HEK293 (cell line): ENCODE data around the gene RASA2.

Source experiments
- CTCF ChIA-PET: fragments of 350-600 bp; formaldehyde crosslinking; extraction: SDS; loops from one replicate; lab custom pipeline; 2021; ENCODE audit warnings: antibody characterized with exemption; lab: Yijun Ruan, JAX
- POLR2A ChIA-PET: fragments of 300-600 bp; formaldehyde crosslinking; extraction: SDS; loops from one replicate; lab custom pipeline; 2020; ENCODE audit warnings: antibody characterized with exemption, inconsistent platforms; lab: Yijun Ruan, JAX
- H3K27ac ChIP-seq: fragments of 200-500 bp; sonication (Bioruptor generic); 2 replicates; pipeline ENCODE4 v1.5.1; 2014; ENCODE audit warnings: low read depth, low read length, control low read depth, inconsistent platforms; ENCODE audit errors: extremely low read depth
- H3K36me3 ChIP-seq, 2 experiments: fragments of 200-500 bp in 1 of 2; sonication (Bioruptor generic) in 1 of 2; 1 replicate in 1 of 2; 2 replicates in 1 of 2; pipeline ENCODE4 v1.5.1; 2014 to 2017; ENCODE audit warnings: inconsistent platforms in 2 of 2, low read length in 2 of 2; ENCODE audit not compliant: control insufficient read depth in 2 of 2, insufficient read depth in 1 of 2
- H3K4me1 ChIP-seq: fragments of 200-500 bp; sonication (Bioruptor generic); 2 replicates; pipeline ENCODE4 v1.5.1; 2014; ENCODE audit warnings: mild to moderate bottlenecking, low read length, inconsistent platforms; ENCODE audit not compliant: control insufficient read depth, insufficient read depth
- H3K4me3 ChIP-seq: 2 replicates; pipeline ENCODE4 v1.5.1; 2011; ENCODE audit warnings: low read depth, mild to moderate bottlenecking, control low read depth, low read length, moderate library complexity
- H3K9me3 ChIP-seq: fragments of 200-500 bp; sonication (Bioruptor generic); 2 replicates; pipeline ENCODE4 v1.5.1; 2014; ENCODE audit warnings: low read depth, low read length, inconsistent platforms; ENCODE audit not compliant: control insufficient read depth, insufficient read depth
- HOXD13 ChIP-seq: sonication (generic); formaldehyde crosslinking; IDR thresholded peaks from 2 replicates; pipeline ENCODE4 v1.8.0; 2022; ENCODE audit warnings: missing genetic modification reagents, borderline replicate concordance
- PRDM1 ChIP-seq: fragments of 450-650 bp; formaldehyde crosslinking; IDR thresholded peaks from 2 replicates; pipeline ENCODE4; 2016; ENCODE audit warnings: missing biosample characterization, missing genetic modification characterization
- WT1 ChIP-seq: fragments of 450-650 bp; formaldehyde crosslinking; IDR thresholded peaks from 2 replicates; pipeline ENCODE4 v1.5.1; 2016; ENCODE audit warnings: missing biosample characterization, missing genetic modification characterization
- ZBTB21 ChIP-seq: fragments of 450-650 bp; formaldehyde crosslinking; IDR thresholded peaks from 2 replicates; pipeline ENCODE4 v1.5.1; 2017; ENCODE audit warnings: missing biosample characterization, missing genetic modification characterization
- ZBTB7A ChIP-seq: fragments of 450-650 bp; formaldehyde crosslinking; IDR thresholded peaks from 2 replicates; pipeline ENCODE4 v1.5.1; 2016; ENCODE audit warnings: low read depth, missing biosample characterization, missing genetic modification characterization
- ZNF112 ChIP-seq: fragments of 450-650 bp; formaldehyde crosslinking; IDR thresholded peaks from 2 replicates; pipeline ENCODE4 v1.5.0; 2017; ENCODE audit warnings: missing biosample characterization, missing genetic modification characterization
- ZNF121 ChIP-seq: fragments of 450-650 bp; formaldehyde crosslinking; IDR thresholded peaks from 2 replicates; pipeline ENCODE4 v1.5.1; 2016; ENCODE audit warnings: missing biosample characterization, missing genetic modification characterization
- ZNF148 ChIP-seq: fragments of 450-650 bp; formaldehyde crosslinking; IDR thresholded peaks from 2 replicates; pipeline ENCODE4 v1.5.0; 2017; ENCODE audit warnings: missing biosample characterization, missing genetic modification characterization, borderline replicate concordance
- ZNF175 ChIP-seq: fragments of 450-650 bp; formaldehyde crosslinking; IDR thresholded peaks from 2 replicates; pipeline ENCODE4 v1.5.1; 2016; ENCODE audit warnings: missing biosample characterization, missing genetic modification characterization
- ZNF366 ChIP-seq: fragments of 450-650 bp; formaldehyde crosslinking; conservative IDR thresholded peaks from 2 replicates; pipeline ENCODE4 v1.5.1; 2016; ENCODE audit warnings: missing biosample characterization, missing genetic modification characterization
- ZNF37A ChIP-seq: fragments of 450-650 bp; IDR thresholded peaks from 2 replicates; pipeline ENCODE4 v1.5.1; 2018; ENCODE audit warnings: missing biosample characterization, missing genetic modification characterization
- ZNF621 ChIP-seq: fragments of 450-650 bp; formaldehyde crosslinking; IDR thresholded peaks from 2 replicates; pipeline ENCODE4 v1.5.1; 2017; ENCODE audit warnings: missing biosample characterization, missing genetic modification characterization
- ZNF624 ChIP-seq: fragments of 450-650 bp; formaldehyde crosslinking; IDR thresholded peaks from 2 replicates; pipeline ENCODE4 v1.5.1; 2017; ENCODE audit warnings: missing biosample characterization, missing genetic modification characterization
- ZNF777 ChIP-seq: fragments of 450-650 bp; formaldehyde crosslinking; IDR thresholded peaks from 2 replicates; pipeline ENCODE4 v1.5.1; 2017; ENCODE audit warnings: missing biosample characterization, missing genetic modification characterization, borderline replicate concordance
- ZNF792 ChIP-seq: fragments of 450-650 bp; formaldehyde crosslinking; IDR thresholded peaks from 2 replicates; pipeline ENCODE4 v1.5.1; 2016; ENCODE audit warnings: missing biosample characterization, missing genetic modification characterization
- ZSCAN16 ChIP-seq: fragments of 450-650 bp; formaldehyde crosslinking; IDR thresholded peaks from 2 replicates; pipeline ENCODE4 v1.5.1; 2016; ENCODE audit warnings: missing biosample characterization, missing genetic modification characterization
- ZSCAN23 ChIP-seq: fragments of 450-650 bp; formaldehyde crosslinking; IDR thresholded peaks from 2 replicates; pipeline ENCODE4 v1.5.1; 2016; ENCODE audit warnings: missing biosample characterization, missing genetic modification characterization
- TF ChIP-seq, protein P1 (sequence below): fragments of 450-650 bp; formaldehyde crosslinking; IDR thresholded peaks from 2 replicates; pipeline ENCODE4 v1.5.1; 2016; ENCODE audit warnings: missing biosample characterization, missing genetic modification characterization
- TF ChIP-seq, protein P2 (sequence below): fragments of 450-650 bp; formaldehyde crosslinking; IDR thresholded peaks from 2 replicates; pipeline ENCODE4 v1.5.1; 2016; ENCODE audit warnings: missing biosample characterization, missing genetic modification characterization

Gene RASA2

DNA sequence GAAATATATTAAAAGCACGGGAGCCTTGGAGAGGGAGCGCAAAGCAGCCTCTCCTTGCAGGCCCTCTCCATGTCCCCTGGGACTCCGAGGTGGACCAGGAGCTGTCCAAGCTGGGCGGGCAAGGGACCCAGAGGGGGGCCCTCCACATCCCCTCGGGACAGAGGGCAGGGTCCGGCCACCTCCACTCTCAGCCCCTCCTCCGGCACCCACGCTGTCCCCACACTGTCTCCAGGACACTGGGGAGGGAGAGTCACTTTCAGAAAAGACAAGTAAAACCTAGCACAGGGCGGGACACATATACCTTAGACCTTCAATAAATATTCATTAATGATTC lies 173.8 kb downstream of the RASA2 start:
- TF ChIP-seq ZNF777 (no peak), PRDM1 (tag by site-specific recombination) (peak; percentile 18; the same call in 1 of the 2 replicates), HOXD13 (no peak)
- TF ChIP-seq, protein P1, sequence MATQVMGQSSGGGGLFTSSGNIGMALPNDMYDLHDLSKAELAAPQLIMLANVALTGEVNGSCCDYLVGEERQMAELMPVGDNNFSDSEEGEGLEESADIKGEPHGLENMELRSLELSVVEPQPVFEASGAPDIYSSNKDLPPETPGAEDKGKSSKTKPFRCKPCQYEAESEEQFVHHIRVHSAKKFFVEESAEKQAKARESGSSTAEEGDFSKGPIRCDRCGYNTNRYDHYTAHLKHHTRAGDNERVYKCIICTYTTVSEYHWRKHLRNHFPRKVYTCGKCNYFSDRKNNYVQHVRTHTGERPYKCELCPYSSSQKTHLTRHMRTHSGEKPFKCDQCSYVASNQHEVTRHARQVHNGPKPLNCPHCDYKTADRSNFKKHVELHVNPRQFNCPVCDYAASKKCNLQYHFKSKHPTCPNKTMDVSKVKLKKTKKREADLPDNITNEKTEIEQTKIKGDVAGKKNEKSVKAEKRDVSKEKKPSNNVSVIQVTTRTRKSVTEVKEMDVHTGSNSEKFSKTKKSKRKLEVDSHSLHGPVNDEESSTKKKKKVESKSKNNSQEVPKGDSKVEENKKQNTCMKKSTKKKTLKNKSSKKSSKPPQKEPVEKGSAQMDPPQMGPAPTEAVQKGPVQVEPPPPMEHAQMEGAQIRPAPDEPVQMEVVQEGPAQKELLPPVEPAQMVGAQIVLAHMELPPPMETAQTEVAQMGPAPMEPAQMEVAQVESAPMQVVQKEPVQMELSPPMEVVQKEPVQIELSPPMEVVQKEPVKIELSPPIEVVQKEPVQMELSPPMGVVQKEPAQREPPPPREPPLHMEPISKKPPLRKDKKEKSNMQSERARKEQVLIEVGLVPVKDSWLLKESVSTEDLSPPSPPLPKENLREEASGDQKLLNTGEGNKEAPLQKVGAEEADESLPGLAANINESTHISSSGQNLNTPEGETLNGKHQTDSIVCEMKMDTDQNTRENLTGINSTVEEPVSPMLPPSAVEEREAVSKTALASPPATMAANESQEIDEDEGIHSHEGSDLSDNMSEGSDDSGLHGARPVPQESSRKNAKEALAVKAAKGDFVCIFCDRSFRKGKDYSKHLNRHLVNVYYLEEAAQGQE (tag by site-specific recombination) = peak; percentile 66; the same call in 1 of the 2 replicates
- H3K4me1 ChIP-seq = no peaks in the 10 kb centered on the region
- H3K4me3 ChIP-seq = peak overlapping the region; percentile 44
- ChIA-PET POLR2A (no interaction called here), CTCF (interaction anchor here (0.7 kb wide), 1 partner anchor 429 kb away, joined by 4 read pairs; no protein-coding TSS in a partner anchor)
- H3K36me3 ChIP-seq = no peaks in the 10 kb centered on the region
- H3K27ac ChIP-seq = no peak overlapping the region; the same call in 1 of the 2 replicates
- H3K9me3 ChIP-seq = no peaks in the 10 kb centered on the region

DNA sequence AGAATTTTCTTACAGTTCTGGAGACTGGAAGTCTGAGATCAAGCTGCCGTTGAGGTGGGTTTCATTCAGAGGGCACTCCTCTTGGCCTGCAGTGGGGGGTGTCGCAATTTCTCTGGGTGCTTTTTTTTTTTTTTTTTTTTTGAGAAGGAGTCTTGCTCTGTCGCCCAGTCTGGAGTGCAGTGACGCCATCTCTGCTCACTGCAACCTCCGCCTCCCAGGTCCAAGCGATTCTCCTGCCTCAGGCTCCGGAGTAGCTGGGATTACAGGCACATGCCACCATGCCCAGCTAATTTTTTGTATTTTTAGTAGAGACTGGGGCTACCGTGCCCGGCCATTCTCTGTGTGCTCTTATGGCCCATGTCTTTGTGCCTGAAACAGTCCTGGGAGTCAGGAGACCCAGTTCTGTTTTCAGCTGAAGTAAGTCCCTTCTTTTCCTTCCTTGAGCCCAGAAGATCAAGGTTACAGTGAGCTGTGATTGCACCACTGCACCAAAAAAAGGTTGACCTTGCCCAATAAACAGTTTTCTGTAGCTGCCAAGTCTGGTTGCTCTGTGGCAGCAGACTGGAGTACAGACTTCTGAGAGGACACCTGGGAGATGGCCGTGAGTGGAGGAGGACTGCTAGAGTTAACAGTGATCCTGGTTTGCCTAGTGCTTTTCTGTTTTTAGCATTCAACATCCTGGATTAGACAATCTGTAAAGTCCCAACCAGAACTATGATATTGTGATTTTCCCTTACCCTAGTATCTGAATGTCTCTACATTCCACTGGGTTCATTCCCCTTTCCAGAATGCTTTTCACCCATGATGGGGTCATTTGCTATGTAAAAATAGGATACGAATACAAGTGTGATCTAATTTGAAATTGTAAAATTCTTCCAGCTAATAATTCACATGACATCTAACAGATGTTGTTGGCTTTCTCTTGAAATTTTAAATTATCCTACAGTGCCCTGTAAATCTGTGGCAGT lies 174.7 kb downstream of the RASA2 start:
- Histone ChIP-seq H3K27ac (no peak overlapping the region), H3K4me3 (no peak overlapping the region), H3K4me1 (no peaks in the 10 kb centered on the region), H3K9me3 (no peaks in the 10 kb centered on the region), H3K36me3 (no peaks in the 10 kb centered on the region)
- ChIA-PET CTCF (interaction anchor here (0.7 kb wide), 1 partner anchor 192 kb away, joined by 3 read pairs; no protein-coding TSS in a partner anchor), POLR2A (no interaction called here)
- no peak for TF ChIP-seq ZNF121 (tag by site-specific recombination)
- TF ChIP-seq ZNF621 (tag by site-specific recombination) = no peak
- TF ChIP-seq, protein P2, sequence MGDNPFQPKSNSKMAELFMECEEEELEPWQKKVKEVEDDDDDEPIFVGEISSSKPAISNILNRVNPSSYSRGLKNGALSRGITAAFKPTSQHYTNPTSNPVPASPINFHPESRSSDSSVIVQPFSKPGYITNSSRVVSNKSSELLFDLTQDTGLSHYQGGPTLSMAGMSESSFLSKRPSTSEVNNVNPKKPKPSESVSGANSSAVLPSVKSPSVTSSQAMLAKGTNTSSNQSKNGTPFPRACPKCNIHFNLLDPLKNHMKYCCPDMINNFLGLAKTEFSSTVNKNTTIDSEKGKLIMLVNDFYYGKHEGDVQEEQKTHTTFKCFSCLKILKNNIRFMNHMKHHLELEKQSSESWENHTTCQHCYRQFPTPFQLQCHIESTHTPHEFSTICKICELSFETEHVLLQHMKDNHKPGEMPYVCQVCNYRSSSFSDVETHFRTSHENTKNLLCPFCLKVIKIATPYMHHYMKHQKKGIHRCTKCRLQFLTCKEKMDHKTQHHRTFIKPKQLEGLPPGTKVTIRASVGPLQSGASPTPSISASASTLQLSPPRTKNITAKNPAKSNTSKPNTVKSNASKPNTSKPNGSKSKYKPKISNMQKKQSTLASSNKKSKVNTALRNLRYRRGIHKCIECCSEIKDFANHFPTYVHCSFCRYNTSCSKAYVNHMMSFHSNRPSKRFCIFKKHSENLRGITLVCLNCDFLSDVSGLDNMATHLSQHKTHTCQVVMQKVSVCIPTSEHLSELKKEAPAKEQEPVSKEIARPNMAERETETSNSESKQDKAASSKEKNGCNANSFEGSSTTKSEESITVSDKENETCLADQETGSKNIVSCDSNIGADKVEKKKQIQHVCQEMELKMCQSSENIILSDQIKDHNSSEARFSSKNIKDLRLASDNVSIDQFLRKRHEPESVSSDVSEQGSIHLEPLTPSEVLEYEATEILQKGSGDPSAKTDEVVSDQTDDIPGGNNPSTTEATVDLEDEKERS = no peak
- no peak for TF ChIP-seq ZNF37A (tag by site-specific recombination)
- TF ChIP-seq ZSCAN16 = no peak
- TF ChIP-seq ZNF175 (tag by site-specific recombination) = no peak
- TF ChIP-seq ZNF792 (tag by site-specific recombination) = no peak
- no peak for TF ChIP-seq ZBTB21 (tag by site-specific recombination)
- TF ChIP-seq ZSCAN23 = no peak
- no peak for TF ChIP-seq ZBTB7A (tag by site-specific recombination)
- TF ChIP-seq ZNF624 = no peak
- TF ChIP-seq PRDM1 (tag by site-specific recombination) = no peak
- TF ChIP-seq ZNF366 = no peak
- TF ChIP-seq ZNF112 (tag by site-specific recombination) = no peak
- no peak for TF ChIP-seq ZNF148
- no peak for TF ChIP-seq WT1 (tag by site-specific recombination)
